HL-60/S4 treated with retinoic acid at 250 ng/mL for 4 days and 3 days (cell line): ENCODE data around the gene PXDN.
"Not testable (repeated sequence)": the region's sequence is repeated elsewhere in the genome, so short reads cannot be mapped to it uniquely, and the experiment has no call there.

Experiments
- in situ Hi-C: fragments of 300-500 bp; cut with MboI; formaldehyde crosslinking; loops from 2 replicates; pipeline ENCODE4 v1.7.0; 2022; ENCODE audit warnings: low sequenced_read_pairs

Gene PXDN

GRCh38 chr2:1744446-1745170 is at the start of gene PXDN:
Gene PXDN, minus strand, starts transcription at chr2:1744515. Its CDS starts 60 bp downstream, at chr2:1744455.
- in situ Hi-C loops: no loop called here

DNA sequence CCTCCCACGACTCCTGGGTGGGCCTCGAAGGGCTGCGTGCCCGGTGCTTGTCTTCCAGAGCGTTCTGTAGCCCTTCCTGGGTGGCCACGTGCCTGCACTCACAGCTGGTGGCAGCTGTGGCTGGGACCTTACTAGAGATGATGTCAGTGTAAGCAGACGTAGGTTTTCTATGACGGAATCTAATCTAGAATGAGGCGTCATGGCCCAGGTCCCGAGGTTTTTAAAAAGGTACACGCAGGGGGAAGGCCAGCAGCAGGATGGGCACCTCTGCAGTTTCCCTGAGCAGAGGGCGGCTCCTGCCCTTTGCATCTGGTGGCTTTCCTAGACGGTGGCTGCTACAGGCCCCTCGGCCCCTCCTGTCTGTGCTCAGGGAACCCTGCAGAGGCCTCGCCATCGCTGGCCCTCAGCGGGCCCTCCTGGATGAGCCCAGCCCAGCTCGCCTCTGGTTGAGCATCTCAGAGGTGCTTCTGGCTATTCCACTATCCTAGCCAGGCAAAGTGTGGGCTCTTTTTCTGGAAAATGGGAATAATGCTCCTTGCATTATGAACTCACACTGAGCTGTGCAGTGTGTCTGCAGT is 49.6 kb upstream of the PXDN start:
- in situ Hi-C loops: no loop called here

DNA sequence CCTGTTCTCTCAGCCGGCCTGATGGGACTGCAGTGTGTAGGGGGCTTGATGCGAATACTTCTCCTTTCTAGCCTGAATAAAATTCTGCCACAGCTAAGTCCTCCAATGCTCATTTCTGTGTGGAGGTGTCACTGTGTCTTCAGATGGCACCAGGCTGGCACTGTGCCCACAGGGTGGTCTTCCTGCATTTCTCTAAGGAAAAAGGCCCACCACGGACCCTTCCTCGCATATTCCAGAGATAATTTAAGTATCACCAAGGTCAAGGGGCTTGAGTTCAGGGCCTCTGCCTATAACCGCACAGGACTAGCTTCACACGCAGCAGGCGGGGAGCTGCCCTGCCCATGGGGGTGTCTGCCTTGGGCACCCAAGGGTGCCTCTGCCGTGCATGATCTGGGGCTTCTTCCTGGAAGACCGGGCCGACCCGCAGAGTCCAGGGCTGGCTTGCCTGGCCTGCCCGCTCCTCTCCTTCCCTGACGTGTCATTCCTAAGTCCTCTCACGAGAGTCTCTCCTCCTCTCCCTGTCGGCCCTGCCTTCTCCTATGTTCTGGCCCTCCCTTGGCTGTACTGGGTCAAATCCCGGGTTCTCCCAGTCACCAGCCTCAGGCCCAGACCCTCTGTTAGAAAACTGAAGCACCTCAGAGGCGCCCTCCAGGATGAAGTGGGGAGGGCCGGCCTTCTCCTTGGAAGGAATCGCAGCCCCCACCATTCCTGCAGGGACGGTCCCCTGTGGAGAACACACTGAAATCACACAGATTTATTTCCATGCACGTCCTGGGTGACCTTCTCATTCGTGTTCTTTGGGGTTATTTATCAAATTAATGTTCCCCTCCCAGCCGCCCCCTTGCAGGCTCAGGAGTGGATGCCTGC is 48.9 kb upstream of the PXDN start:
- in situ Hi-C loops: no loop called here

GRCh38 chr2:1791685-1792435 is 47.5 kb upstream of the PXDN start:
- in situ Hi-C loops: no loop called here

DNA sequence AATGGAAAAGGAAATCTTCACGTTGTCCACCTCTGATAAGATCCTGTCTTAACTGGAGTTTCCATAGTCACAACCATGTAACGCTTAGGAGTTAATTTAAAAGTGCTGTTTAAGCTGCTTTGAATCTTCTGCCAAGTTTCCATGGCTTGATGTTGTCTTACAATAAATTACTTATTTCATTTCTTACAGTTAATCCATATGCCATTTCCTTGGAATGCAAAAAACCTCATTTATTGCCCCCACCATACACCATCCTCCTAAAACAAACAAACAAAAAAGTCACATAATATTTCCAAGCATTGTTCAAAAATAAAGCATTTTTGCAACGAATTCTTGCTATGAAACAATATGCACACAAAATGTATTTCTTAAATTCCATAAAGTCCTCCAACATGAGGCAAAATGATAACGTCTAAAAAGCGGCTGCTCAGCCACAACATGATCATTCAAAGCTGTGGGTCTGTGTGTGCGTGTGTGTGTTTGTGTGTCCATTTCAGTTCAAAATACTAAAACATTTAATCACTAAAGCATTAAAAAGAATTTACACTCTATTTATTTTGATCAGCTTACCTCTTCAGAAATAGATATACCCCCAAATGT is 46.8 kb upstream of the PXDN start:
- in situ Hi-C loops: no loop called here

- in situ Hi-C loops: no loop called here
Measured at GRCh38 chr2:1790473-1790872, 46.2 kb upstream of the PXDN start.

- in situ Hi-C loops: no loop called here
Measured at GRCh38 chr2:1789610-1790009, 45.3 kb upstream of the PXDN start.

- in situ Hi-C loops: no loop called here
Measured at GRCh38 chr2:1788478-1788959, 44.2 kb upstream of the PXDN start.

- in situ Hi-C loops: no loop called here
Measured at GRCh38 chr2:1787755-1788477, 43.6 kb upstream of the PXDN start.

- in situ Hi-C loops: no loop called here
Measured at GRCh38 chr2:1784986-1785617, 40.8 kb upstream of the PXDN start.

GRCh38 chr2:1784087-1784486 is 39.8 kb upstream of the PXDN start:
- in situ Hi-C loops: no loop called here

DNA sequence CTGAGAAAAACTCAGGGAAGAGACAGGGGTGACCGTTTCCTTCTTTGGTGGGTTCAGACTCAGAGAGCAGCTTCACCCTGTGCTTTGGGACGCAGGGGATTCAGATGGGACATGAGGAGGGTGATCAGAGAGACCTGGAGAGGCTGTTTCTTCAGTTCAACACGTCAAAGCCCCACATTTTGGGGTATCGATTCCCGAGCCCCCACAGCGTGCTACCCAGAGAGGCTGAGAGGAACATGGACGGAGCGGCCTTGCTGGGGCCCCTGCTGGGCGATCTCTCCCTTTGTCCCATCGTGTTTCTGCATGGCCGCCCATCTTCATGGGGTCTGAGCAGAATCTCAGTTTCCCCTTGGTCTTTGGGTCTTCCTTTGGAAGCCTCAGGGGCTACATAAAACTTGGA is 38.2 kb upstream of the PXDN start:
- in situ Hi-C loops: no loop called here

DNA sequence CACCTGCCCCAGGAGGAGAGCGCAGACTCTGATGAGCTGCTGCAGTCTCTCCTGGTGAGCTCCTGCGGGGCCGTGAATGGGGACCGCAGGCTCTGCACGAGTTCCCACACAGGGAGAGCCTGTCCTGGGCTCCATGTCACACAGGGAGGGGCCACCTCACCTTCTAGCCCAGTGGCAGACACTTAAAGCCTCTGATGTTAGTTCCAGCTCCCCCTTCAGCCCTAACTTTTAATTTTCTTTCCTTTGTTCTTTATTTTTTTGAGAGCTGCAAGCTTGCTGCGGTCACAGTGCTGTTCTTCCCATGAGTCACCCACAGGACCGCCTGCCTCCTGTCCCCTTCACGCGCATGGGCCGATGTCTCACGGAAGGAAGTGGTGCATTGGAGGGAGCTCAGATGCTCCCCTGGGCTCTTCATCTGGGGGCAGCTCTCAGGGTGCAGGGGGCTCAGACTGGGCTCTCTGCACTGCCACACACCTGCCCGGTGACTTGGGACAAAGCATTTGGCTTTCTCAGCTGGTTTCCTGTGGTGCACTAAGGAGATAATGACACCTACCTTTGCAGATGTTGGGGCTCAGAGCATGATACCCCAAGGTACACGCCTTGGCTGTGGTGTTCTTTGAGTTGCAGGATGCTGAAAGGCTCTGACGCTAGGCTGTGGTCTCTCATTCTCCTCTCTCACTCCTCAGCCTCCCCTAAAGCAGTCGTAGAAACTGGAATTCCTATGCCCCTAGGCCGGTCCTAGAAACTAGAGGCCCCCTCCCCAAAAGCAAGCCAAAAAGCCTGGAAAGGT is 37.2 kb upstream of the PXDN start:
- in situ Hi-C loops: no loop called here

GRCh38 chr2:1780693-1781092 is 36.4 kb upstream of the PXDN start:
- in situ Hi-C loops: no loop called here

- in situ Hi-C loops: not testable (repeated sequence)
Measured at GRCh38 chr2:1780054-1780453, 35.7 kb upstream of the PXDN start.

GRCh38 chr2:1778566-1778965 is 34.3 kb upstream of the PXDN start:
- in situ Hi-C loops: no loop called here

DNA sequence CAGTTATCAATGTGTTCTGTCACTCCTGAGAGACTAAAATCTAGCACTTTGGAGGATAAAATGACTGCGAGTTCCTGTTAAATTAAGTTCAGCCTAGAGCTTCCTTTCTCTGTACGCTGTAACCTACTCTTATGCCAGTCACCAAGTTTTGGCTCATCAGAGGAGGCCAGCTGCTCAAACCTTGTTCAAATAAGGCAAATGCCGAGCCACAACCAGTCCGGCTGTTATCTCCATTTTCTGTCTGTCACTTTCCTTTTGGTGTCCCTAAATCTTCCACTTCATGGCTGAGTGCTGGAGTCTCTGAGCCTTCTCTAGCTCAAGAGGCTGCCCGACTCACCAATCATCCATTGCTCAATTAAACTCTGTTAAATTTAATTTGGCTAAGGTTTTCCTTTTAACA is 33.5 kb upstream of the PXDN start:
- in situ Hi-C loops: no loop called here

GRCh38 chr2:1777156-1777555 is 32.8 kb upstream of the PXDN start:
- in situ Hi-C loops: no loop called here
